HCT116 (cell line): Measurements from ENCODE around the gene ITGA11. TPM values are rescaled to one million over a fixed set of nuclear protein-coding genes. Genes with fewer than 3 reads are reported as not detected.

Source experiments
- ATAC-seq: fragments of 200-7000 bp; cut with Tn5 transposase; 2 replicates; pipeline ENCODE4 v1.9.1; 2020; ENCODE audit warnings: mild to moderate bottlenecking, moderate library complexity
- BruUV-seq: library from RNA; stranded (reverse); fragments of 400-500 nt; replicated peaks from 2 replicates; lab custom pipeline; 2021; lab: Mats Ljungman, UMichigan
- CTCF ChIA-PET: fragments of 300-600 bp; sonication (Branson Sonifier 250); formaldehyde crosslinking; loops from one replicate; lab custom pipeline; 2021; ENCODE audit warnings: antibody characterized with exemption; lab: Charles Lee
- POLR2A ChIA-PET: fragments of 300-600, 350-600 bp; sonication (Branson Sonifier 250); formaldehyde crosslinking; loops from one replicate; lab custom pipeline; 2021; ENCODE audit warnings: antibody characterized with exemption; lab: Charles Lee
- RAD21 ChIA-PET, 2 experiments: fragments of 300-600 bp; sonication (Branson Sonifier 250); formaldehyde crosslinking; loops; one replicate each; lab custom pipeline; 2023; ENCODE audit warnings: low total read pairs in 2 of 2; ENCODE audit not compliant: uncharacterized antibody in 2 of 2, unreplicated experiment in 2 of 2, low non-redundant PET in 1 of 2; lab: Charles Lee
- DNase-seq: peaks from one replicate; pipeline ENCODE4 v3.0.0-alpha.2; 2010; ENCODE audit warnings: low read depth, low spot score
- H2AFZ ChIP-seq: fragments of 200-600 bp; shearing (Covaris generic), sonication (generic); 2 replicates; pipeline ENCODE4 v1.6.1; 2017; ENCODE audit warnings: low read depth, mixed run types, mixed read lengths, antibody characterized with exemption, low read length; ENCODE audit not compliant: poor library complexity, severe bottlenecking
- H3K27ac ChIP-seq: 2 replicates; pipeline ENCODE4 v1.5.1; 2012; ENCODE audit warnings: low read depth, low read length
- H3K27me3 ChIP-seq: fragments of 200-600 bp; sonication (generic); 2 replicates; pipeline ENCODE4 v1.6.1; 2016; ENCODE audit warnings: mixed run types, low read length, mixed read lengths; ENCODE audit not compliant: insufficient read depth
- H3K36me3 ChIP-seq, 2 experiments: fragments of 200-500 bp in 1 of 2; fragments of 200-600 bp in 1 of 2; sonication (Bioruptor generic) in 1 of 2; sonication (generic) in 1 of 2; 2 replicates each; pipeline versions ENCODE4 v1.5.1 to v1.6.1; 2014 to 2016; ENCODE audit warnings: low read length in 2 of 2, inconsistent platforms in 1 of 2, mixed read lengths in 1 of 2, mixed run types in 1 of 2; ENCODE audit not compliant: insufficient read depth in 2 of 2, control insufficient read depth in 1 of 2
- H3K4me1 ChIP-seq, 2 experiments: fragments of 200-600 bp in 1 of 2; sonication (generic) in 1 of 2; 2 replicates each; pipeline versions ENCODE4 v1.5.1 to v1.6.1; 2012 to 2017; ENCODE audit warnings: low read length in 2 of 2, inconsistent platforms in 1 of 2, mild to moderate bottlenecking in 1 of 2, mixed read lengths in 1 of 2, mixed run types in 1 of 2, moderate library complexity in 1 of 2; ENCODE audit not compliant: insufficient read depth in 2 of 2, control insufficient read depth in 1 of 2
- H3K4me2 ChIP-seq: fragments of 200-600 bp; sonication (generic); 2 replicates; pipeline ENCODE4 v1.6.1; 2017; ENCODE audit warnings: mixed run types, low read length, mixed read lengths
- H3K4me3 ChIP-seq, 2 experiments: fragments of 200-600 bp in 1 of 2; sonication (generic) in 1 of 2; replicated peaks in 1 of 2; 2 replicates each; pipeline ENCODE4 v1.5.1; 2011 to 2016; ENCODE audit warnings: low read length in 2 of 2, control low read depth in 1 of 2, low read depth in 1 of 2, mild to moderate bottlenecking in 1 of 2, mixed read lengths in 1 of 2, mixed run types in 1 of 2
- H3K79me2 ChIP-seq: fragments of 200-600 bp; sonication (generic); 2 replicates; pipeline ENCODE4 v1.6.1; 2017; ENCODE audit warnings: mild to moderate bottlenecking, mixed run types, low read length, moderate library complexity, mixed read lengths; ENCODE audit not compliant: insufficient read depth
- H3K9ac ChIP-seq: fragments of 200-600 bp; sonication (generic); 2 replicates; pipeline ENCODE4 v1.6.1; 2016; ENCODE audit warnings: low read length, mixed read lengths
- H3K9me2 ChIP-seq: fragments of 200-600 bp; sonication (generic), shearing (Covaris generic); 2 replicates; pipeline ENCODE4 v1.6.1; 2017; ENCODE audit warnings: mixed run types, mild to moderate bottlenecking, moderate library complexity; ENCODE audit not compliant: insufficient read depth
- H3K9me3 ChIP-seq, 2 experiments: fragments of 200-500 bp in 1 of 2; fragments of 200-600 bp in 1 of 2; sonication (Bioruptor generic) in 1 of 2; sonication (generic) in 1 of 2; 2 replicates each; pipeline ENCODE4 v1.6.1; 2014 to 2017; ENCODE audit warnings: low read length in 2 of 2, mixed read lengths in 2 of 2, inconsistent platforms in 1 of 2, low read depth in 1 of 2, mild to moderate bottlenecking in 1 of 2, mixed run types in 1 of 2, moderate library complexity in 1 of 2; ENCODE audit not compliant: control insufficient read depth in 1 of 2, insufficient read depth in 1 of 2
- H4K20me1 ChIP-seq: fragments of 200-600 bp; sonication (generic), shearing (Covaris generic); 2 replicates; pipeline ENCODE4 v1.6.1; 2017; ENCODE audit warnings: mixed run types, mild to moderate bottlenecking, moderate library complexity; ENCODE audit not compliant: insufficient read depth
- ATF3 ChIP-seq: IDR thresholded peaks from 2 replicates; pipeline ENCODE4 v1.6.1; 2012
- CTCF ChIP-seq, 3 experiments: fragments of 200-600 bp in 1 of 3; sonication (generic) in 1 of 3; IDR thresholded peaks in 2 of 3; conservative IDR thresholded peaks in 1 of 3; 2 replicates each; pipeline ENCODE4 v1.5.1; 2012 to 2017; ENCODE audit warnings: low read depth in 2 of 3, low read length in 2 of 3, antibody characterized with exemption in 1 of 3, borderline replicate concordance in 1 of 3, control low read depth in 1 of 3, mild to moderate bottlenecking in 1 of 3, mixed read lengths in 1 of 3, mixed run types in 1 of 3, moderate library complexity in 1 of 3; ENCODE audit not compliant: insufficient read depth in 1 of 3
- EGR1 ChIP-seq: IDR thresholded peaks from 2 replicates; pipeline ENCODE4 v1.6.1; 2012; ENCODE audit warnings: low read depth
- EZH2phosphoT487 ChIP-seq: fragments of 200-600 bp; IDR thresholded peaks from 2 replicates; pipeline ENCODE4 v1.6.1; 2018; ENCODE audit warnings: antibody characterized with exemption, borderline replicate concordance
- FOSL1 ChIP-seq: IDR thresholded peaks from 2 replicates; pipeline ENCODE4 v1.6.1; 2012; ENCODE audit warnings: low read depth
- REST ChIP-seq: IDR thresholded peaks from 2 replicates; pipeline ENCODE4 v1.6.1; 2012; ENCODE audit warnings: low read depth
- SRF ChIP-seq: IDR thresholded peaks from 2 replicates; pipeline ENCODE4 v1.6.1; 2012; ENCODE audit warnings: low read depth
- YY1 ChIP-seq: IDR thresholded peaks from 2 replicates; pipeline ENCODE4 v1.6.1; 2011; ENCODE audit warnings: low read length, low read depth, moderate library complexity, mild to moderate bottlenecking; ENCODE audit not compliant: insufficient replicate concordance; ENCODE audit errors: extremely low read depth
- ZNF274 ChIP-seq: fragments of 200-500 bp; sonication (Bioruptor generic); IDR thresholded peaks from 2 replicates; pipeline ENCODE4 v1.6.1; 2014; ENCODE audit warnings: mild to moderate bottlenecking, low read depth, low read length, inconsistent platforms
- intact Hi-C: fragments of 100-400 bp; cut with micrococcal nuclease; formaldehyde crosslinking; loops from 2 replicates; pipeline ENCODE4 v1.10.0; 2022
- total RNA-seq: library from RNA; stranded (reverse); gene quantifications from one replicate; pipeline ENCODE4 v1.2.1, GENCODE V29; 2021; ENCODE audit not compliant: unreplicated experiment

ITGA11 gene
- total RNA-seq, 1 experiment from 2014 or later, result not detected

- no TSS peak for BruUV-seq
- Histone ChIP-seq H3K9ac (no peak overlapping the region), H2AFZ (no peak overlapping the region), H3K4me3 (no peak overlapping the region), H3K27ac (no peak overlapping the region), H3K36me3 (no peaks in the 10 kb centered on the region), H3K79me2 (no peaks in the 10 kb centered on the region), H3K4me2 (no peak overlapping the region), H4K20me1 (no peaks in the 10 kb centered on the region), H3K9me3 (no peaks in the 10 kb centered on the region), H3K9me2 (no peaks in the 10 kb centered on the region), H3K4me1 (no peaks in the 10 kb centered on the region)
- DNase-seq, result no peak
- ChIA-PET RAD21 (no interaction called here), POLR2A (no interaction called here)
- no peak for ATAC-seq
- intact Hi-C loops, result no loop called here
- TF ChIP-seq ZNF274 (no peak), ATF3 (no peak), REST (no peak), FOSL1 (no peak), EZH2phosphoT487 (no peak), CTCF (IDR thresholded peaks at IDR 0.05 in 2 of 3, conservative IDR thresholded peaks at IDR 0.05 in 1 of 3; ENCODE audit: borderline replicate concordance in 1 of 3, insufficient read depth in 1 of 3, low read depth in 2 of 3, low read length in 2 of 3) (no peak), SRF (no peak), EGR1 (no peak), YY1 (no peak)
- TF ChIP-seq, all 23 proteins: peak for 0
- CTCF ChIA-PET, result no interaction called here
- H3K27me3 ChIP-seq, result no peaks in the 10 kb centered on the region
Measured at GRCh38 chr15:68407141-68407885, 24.6 kb downstream of the ITGA11 start.
